ACHN (cell line): ENCODE data around the gene FGD2.
"Not testable (repeated sequence)": the region's sequence is repeated elsewhere in the genome, so short reads cannot be mapped to it uniquely, and the experiment has no call there.

Experiments used
- DNase-seq: peaks from one replicate; pipeline ENCODE4 v3.0.0-alpha.2; 2015
- in situ Hi-C: cut with HindIII; loops from 2 replicates; pipeline ENCODE4 v1.10.0; 2017; ENCODE audit warnings: low sequenced_read_pairs, low pct_ligation_motif_present, low pct_unique_long_range_greater_than_20kb

Gene FGD2

DNA sequence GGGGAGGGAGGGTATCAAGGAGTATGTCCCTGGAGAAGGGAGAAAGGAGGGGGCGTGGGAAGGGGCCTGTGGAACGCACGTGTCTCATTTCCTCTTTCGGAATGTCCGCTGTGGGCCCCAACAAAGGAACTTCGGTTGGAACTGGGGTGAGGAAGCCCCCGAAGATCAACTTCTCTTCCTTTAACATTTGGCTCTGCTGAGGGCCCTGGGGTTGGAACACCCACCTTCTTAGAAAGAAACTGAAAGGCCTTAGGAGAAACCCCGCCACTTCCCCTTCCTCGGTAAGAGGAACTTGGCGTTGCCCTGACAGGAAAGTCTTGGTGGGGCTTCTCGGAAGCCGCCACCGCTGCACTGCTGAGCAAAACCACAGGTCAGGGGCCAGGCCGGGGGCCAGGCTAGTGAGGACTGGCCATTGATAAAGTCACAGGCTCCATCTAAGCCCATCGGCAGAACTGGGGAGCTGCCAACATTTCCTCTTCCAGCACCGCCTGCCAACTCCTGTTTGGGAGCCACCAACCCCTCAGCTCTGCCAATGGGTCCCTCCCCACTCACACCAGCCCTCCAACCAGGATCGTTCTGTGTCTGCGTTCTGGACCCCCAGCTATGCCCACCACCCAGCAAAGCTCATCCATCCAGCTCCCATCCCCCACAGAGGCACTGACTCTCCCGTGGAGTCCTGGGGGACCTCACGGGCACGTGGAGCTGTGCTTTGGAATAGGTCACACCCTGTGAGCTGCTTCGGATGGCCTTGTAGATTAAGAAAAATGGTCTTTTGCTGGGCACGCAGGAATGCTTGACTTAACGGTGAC is 44.8 kb downstream of the FGD2 start:
- in situ Hi-C loops: no loop called here
- DNase-seq: no peak

DNA sequence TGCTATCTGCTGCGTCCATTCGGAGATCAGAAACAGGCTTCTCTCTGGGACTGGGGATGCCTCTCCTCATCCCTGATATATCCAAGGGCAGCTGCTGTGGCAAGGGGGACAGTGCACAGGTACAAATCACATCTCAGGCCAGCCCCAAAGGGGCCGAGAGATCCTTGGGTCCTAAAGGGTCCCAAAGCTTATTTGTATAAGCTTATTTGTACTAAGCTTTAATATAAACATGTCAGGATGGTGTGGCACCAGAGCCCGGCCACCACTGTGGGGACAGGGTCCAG is 45.3 kb downstream of the FGD2 start:
- in situ Hi-C loops: no loop called here
- no peak for DNase-seq

DNA sequence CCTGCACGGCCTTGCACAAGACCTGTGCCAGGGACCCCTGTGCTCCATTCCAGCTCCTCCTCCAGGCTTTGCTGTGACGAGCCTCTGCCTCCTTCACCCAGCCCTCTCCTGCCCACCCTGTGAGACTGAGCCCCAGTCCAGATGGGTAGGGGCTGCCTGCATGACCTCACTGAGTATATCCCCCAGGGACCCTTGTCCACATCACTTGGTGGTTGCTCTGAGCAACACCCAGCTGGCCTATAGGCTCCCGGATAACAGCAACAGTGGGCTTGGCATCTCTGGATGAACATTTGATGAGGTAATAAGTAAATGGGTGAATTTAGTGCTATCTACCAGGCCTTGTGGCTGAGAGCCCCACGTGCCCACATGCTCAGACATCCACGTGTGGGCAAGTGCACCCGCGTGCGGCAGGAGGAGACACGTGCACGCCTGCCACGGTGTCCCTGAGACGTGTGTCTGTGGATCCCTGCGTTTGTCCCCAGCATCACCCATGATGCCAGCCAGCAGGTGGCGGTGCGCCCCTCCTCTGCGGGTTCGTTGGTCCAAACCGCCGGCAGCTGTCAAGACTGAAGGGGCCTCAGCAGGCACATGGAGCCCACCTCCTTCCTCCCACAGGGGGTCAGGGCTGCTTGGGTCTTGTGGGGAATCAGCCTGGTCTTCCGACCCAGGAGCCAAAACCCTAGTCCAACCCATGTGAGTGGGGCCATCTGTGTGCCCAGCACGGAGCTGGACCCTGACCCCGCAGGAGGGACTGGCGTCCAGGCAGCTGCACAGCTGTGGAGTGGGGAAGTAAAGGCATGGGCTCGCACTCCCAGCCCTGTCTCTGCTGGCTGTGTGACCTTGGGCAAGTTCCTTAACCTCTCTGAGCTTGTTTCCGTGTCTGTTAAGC is 45.9 kb downstream of the FGD2 start:
- in situ Hi-C loops: no loop called here
- peak; percentile 65 for DNase-seq

DNA sequence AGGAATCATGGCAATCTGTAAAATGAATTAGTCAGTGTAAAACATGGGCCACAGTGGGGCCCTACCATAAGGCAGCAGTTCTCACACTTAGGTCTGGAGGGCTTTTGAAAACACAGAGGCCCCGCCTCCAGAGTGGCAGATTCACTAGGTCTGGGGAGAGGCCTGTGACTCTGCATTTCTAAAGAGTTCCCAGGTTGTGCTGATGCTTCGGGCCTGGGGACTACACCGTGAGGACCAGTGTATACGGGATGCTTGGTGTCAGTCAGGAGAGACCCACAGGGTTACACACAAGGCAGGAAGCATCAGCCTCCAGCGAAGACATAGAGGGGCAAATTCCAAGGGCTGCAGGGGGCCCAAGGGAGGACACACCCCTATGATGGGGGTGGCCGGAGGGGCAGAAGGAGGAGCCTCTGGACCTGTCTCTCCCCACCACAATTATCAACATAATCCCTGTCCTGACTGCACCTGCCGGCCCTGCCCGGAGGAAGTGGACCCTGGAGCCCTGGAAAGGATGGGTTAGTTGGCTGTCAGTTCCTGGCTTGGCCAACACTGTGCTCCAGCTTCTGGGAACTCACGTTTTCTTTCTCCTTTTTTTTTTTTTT is 46.7 kb downstream of the FGD2 start:
- in situ Hi-C loops: no loop called here
- no peak for DNase-seq

DNA sequence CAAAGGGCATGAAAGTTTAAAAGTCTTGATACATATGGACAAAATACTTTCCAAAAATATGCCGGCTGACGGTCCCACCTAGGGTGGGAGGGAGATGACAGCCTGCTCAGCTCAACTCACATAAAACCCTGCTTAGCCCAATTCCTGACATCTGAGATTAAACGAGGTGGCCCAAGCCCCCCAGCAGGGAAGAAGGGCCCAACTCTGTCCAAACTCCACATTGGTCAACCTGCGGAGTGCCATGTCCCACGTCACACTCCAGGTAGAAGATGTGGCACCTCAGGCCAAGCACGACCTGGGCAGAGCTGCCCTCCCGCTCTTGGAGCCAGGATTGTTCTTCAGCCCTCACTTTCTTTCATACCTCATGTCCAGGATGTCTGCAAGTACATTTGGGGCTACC is 48.2 kb downstream of the FGD2 start:
- no peak for DNase-seq
- in situ Hi-C loops: no loop called here

DNA sequence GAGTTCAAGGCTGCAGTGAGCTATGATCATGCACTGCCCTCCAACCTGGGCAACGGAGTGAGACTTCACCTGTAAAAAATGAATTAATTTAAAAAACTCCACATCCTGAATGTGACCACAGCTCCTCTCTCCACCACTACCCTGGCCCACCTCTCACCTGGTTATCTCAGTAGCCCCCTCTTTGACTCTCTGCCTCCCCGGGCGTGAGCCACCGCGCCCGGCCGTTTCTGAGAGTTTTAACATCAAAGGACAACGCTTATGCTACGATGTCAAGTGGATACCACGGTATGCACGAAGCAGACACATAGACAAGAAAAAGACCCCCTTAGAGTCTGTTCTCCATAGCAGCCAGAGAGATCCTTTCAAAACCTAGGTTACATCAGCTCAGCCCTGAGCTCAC is 48.7 kb downstream of the FGD2 start:
- no peak for DNase-seq
- in situ Hi-C loops: no loop called here

DNA sequence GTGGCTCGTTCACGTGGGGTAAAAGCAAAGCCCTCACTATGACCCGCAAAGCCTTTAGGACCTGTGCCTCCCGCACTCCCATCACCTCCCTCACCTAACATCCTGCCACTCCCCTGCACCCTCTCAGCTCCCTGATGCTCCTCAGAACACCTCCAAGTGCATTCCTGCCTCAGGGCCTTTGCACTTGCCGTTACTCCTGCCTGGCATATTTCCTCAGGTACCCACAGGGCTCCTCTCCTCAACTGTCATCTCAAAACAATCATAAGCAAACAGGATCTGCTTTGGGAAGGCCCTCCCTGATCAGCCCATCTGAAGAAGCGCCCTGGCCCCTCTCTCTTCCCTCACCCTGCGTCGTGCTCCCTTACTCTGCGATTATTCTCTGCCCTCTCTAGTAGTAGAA is 49.1 kb downstream of the FGD2 start:
- in situ Hi-C loops: no loop called here
- DNase-seq: no peak

DNA sequence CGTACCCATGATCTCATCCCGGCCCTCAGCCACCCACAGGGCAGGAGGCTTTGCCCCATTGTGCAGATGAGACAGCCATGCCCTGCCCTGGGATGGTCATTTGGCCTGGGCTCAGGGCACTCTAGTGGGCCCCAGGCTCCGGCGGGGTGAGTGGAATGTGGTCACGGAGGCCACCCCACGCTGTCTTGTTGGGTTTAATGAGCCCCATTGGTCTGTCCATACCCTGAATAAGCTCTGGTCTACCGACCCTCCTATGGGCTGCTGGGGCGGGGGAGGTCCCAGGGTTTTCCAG is 50.6 kb downstream of the FGD2 start:
- in situ Hi-C loops: no loop called here
- no peak for DNase-seq

DNA sequence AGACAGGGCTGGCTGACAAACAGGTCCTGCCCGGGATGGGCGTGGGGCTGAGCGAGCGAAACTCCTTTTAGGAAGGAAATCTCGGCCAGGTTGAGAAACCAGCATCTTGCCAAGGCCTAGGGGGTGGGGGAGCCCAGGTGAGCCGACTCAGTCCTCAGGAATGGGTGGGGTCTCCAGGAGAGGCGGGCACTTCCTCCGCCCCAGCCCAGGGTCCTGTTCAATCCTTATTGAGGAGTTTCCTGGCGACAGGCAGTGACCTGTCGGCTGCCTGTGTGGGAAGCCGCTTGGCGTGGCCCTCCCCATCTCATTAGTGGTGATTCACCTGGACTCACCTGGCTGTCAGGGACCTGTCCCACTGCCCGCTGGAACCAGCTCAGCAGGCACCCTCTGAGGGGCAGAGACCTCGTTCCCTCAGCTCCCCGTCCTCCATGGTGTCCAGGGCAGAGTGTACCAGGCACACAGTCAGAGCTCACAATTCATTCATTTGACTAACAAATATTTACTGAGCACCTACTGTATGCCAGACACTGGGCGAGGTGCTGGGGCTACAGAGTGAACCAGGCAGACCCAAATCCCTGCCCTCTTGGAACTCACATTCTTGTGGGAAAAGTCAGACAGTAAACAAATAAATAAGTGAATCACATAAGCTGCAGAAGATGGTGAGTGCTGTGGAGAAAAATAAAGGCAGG is 51.1 kb downstream of the FGD2 start:
- in situ Hi-C loops: no loop called here

DNA sequence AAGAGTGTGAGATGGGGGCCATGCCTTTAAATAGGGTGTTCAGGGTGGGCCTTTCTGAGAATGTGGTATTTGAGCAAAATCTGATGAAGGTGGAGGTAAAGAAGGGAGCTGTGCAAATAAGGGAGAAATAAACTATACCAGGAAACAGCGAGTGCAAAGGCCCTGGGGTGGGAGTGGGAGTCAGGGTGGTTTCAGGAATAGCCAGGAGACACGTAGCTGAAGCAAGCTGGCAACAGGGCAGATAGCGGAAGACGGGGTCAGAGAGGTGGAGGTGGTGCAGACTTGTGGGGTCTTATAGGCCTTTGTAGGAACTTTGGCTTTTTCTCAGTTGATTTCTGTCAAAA is 51.6 kb downstream of the FGD2 start:
- in situ Hi-C loops: no loop called here
- DNase-seq: no peak

More for the DNA sequence above, 51.1 kb downstream of the FGD2 start:
- no peak for DNase-seq

DNA sequence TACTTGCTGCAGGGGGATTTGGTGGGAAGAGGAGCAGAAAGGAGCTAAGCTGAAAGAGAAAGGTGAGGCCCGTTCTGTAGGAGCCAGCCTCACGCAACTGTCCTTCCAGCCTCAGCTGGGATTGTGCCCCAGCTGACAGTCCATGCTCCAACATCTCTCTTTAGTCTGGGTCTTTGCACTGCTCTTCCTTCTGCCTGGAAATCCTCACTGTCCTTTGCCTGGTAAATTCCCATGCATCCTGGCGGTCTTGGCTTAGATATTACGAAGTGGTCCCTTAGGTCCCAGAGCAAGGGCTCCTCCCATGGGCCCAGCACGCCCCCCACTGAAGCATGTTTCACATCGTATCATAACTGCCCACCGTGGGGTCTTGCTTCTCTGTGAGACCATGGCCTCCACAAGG is 52.2 kb downstream of the FGD2 start:
- in situ Hi-C loops: no loop called here

DNA sequence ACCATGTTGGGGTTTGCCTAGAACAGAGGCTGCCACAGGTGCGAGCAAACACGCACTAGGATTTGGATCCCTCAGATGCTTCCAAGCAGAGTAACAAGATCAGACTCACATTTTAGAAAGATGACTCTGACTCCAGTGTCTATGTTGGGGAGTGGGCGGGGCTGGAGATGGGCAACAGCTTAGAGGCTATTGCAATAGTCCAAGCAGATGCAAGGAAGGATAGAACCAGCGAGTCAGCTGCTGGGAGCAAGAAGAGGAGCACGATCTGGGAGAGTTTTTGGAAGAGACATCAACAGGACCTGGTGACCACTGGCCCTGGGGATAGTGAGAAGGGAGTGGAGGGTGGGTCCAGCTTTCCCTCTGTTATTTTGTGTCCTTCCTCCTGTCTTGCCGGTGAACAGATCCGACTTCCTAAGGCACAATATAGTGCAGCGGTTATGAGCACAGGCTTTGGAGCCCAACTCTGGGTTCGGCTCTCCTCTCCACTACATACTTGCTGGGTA is 52.7 kb downstream of the FGD2 start:
- DNase-seq: no peak
- in situ Hi-C loops: no loop called here

More for the DNA sequence above, 52.2 kb downstream of the FGD2 start:
- no peak for DNase-seq

DNA sequence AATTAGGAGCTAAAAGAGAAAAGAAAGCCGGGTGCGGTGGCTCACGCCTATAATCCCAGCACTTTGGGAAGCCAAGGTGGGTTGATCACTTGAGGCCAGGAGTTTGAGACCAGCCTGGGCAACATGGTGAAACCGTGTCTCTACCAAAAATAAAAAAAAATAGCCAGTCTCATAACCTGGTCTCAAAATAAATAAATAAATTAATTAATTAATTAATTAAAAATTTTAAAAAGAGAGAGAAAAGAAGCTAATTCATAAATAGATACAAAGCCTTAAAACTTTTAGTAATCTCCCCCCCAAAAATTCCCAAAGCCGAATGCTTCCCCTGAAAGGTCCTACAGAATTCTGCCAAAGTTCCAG is 53.5 kb downstream of the FGD2 start:
- in situ Hi-C loops: not testable (repeated sequence)

DNA sequence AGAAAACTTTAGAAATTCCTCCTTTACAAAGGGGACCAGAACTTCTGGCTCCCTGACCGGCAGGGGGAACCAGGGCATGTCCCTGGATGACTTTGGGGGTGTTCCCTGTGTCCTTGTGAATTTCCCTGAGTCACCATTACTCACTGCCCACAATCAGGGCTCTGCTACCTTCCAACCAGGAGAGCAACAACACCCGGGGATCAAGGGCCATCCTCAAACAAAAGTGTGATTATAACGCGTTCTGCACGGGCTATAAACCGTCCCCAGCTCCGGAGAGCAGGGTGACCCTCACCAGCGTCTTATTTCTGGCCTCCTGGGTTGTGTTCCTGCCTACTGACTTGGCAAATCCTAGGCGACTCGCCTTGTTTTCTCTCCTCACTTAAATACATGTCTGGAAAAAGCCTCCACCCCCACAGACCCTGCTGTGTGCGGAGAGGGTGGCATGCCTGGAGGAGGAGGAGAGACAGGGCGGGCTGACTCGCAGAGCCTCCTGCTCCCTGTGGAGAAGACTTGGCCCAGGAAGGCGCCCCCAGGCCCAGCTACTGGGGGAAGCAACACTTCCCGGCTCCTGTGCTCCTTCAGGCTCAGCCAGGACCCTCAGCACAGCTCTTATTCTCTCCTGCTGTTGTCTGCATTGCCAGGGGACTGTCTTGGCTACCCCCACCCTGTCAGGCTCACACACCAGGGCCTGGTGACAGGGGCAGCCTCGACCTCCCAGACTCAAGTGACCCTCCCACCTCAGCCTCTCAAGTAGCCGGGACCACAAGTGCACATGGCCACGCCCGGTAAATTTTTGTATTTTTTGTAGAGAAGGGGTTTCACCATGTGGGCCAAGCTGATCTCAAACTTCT is 54.1 kb downstream of the FGD2 start:
- in situ Hi-C loops: no loop called here
- peak; percentile 94 for DNase-seq

More for the DNA sequence above, 53.5 kb downstream of the FGD2 start:
- not testable (repeated sequence) for DNase-seq

DNA sequence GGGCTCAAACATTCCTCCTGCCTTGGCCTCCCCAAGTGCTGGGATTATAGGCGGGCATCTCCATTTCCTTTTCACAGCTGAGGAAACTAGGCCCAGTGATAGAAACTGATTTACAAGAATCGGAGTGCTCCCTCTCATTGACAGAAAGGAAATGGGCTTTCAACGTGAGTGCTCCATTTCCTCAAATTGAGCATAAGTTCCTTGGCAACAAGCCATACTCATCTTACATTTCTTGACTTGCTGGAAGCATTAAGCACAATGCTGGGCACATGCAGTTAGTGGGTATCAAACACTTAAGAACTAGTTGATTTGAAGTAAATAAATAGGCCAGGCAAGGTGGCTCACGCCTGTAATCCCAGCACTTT is 54.7 kb downstream of the FGD2 start:
- in situ Hi-C loops: no loop called here
- DNase-seq: peak; percentile 4

DNA sequence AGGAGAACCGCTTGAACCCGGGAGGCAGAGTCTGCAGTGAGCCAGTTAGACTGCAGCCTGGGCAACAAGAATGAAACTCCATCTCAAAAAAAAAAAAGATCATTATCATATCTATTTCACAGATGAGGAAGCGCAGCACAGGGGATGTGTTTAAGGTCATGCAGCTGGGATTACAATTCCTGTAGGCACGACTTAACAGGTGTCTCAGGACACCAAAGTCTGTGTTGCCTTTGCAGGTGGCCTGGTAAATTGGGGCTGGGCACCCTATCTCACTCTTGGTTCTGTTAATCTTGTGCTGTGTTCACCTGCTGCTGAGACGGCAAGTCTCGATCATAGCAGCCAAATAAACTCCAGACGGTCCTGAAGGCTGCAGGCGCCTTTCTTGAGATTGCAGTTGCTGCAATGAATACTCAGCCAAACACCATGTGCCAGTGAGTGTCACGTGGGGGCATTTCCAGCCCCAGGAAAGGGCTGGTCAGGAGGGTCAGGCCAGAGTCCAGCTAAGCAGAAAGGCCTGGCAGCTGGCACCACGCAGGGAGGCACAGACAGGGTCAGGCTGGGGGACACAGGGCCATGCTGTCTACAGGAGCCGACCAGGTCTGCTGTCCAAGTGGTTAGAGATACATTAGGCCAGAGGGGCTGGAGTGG is 55.8 kb downstream of the FGD2 start:
- no peak for DNase-seq
- in situ Hi-C loops: no loop called here

DNA sequence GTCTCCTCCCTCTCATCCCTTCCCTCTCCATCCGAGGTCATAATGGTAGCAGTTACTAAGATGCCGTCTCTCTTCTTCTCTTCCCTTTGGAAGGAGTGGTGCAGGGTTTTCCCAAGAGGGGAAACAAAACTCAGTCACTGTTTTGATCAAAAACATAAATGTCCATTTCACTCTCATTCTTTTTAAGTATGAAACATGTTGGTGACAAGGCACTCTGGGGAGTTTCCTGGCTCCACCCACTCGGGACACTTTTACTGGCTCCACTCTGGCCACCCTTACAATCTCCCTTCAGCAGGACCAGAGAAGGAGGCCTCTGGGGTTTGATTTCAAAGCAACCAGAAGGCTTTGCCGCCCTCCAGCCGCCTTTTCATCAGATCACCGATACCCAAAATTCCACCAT is 57.0 kb downstream of the FGD2 start:
- in situ Hi-C loops: no loop called here
- no peak for DNase-seq
